Calu3 (cell line): ENCODE measurements around the gene SEZ6L. TPM values are rescaled to one million over a fixed set of nuclear protein-coding genes. Genes with fewer than 3 reads are reported as not detected.

Experiments
- BruUV-seq: library from RNA; stranded (reverse); fragments of 400-500 nt; replicated peaks from 2 replicates; lab custom pipeline; 2021; lab: Mats Ljungman, UMichigan
- CTCF ChIA-PET: fragments of 300-600 bp; sonication (Branson Sonifier 250); formaldehyde crosslinking; loops from one replicate; lab custom pipeline; 2022; ENCODE audit warnings: antibody characterized with exemption; lab: Charles Lee
- DNase-seq: peaks from one replicate; pipeline ENCODE4 v3.0.0; 2022
- H3K27ac Mint-ChIP-seq: one replicate; pipeline ENCODE4 v1.8.0; 2022; ENCODE audit warnings: mixed read lengths; ENCODE audit not compliant: unreplicated experiment
- H3K27me3 Mint-ChIP-seq: one replicate; pipeline ENCODE4 v1.8.0; 2022; ENCODE audit warnings: mixed read lengths; ENCODE audit not compliant: unreplicated experiment
- H3K36me3 Mint-ChIP-seq: one replicate; pipeline ENCODE4 v1.8.0; 2022; ENCODE audit warnings: mild to moderate bottlenecking, moderate library complexity, mixed read lengths; ENCODE audit not compliant: insufficient read depth, unreplicated experiment
- H3K4me1 Mint-ChIP-seq: one replicate; pipeline ENCODE4 v1.8.0; 2022; ENCODE audit warnings: mild to moderate bottlenecking, low read depth, mixed read lengths; ENCODE audit not compliant: unreplicated experiment
- H3K4me3 Mint-ChIP-seq: one replicate; pipeline ENCODE4 v1.8.0; 2022; ENCODE audit warnings: mild to moderate bottlenecking, low read depth, moderate library complexity, mixed read lengths; ENCODE audit not compliant: unreplicated experiment
- H3K9me3 Mint-ChIP-seq: one replicate; pipeline ENCODE4 v1.8.0; 2022; ENCODE audit warnings: low read depth, mixed read lengths; ENCODE audit not compliant: unreplicated experiment
- intact Hi-C: fragments of 100-400 bp; cut with micrococcal nuclease; formaldehyde crosslinking; loops from one replicate; pipeline ENCODE4 v1.10.0; 2022; ENCODE audit not compliant: unreplicated experiment
- total RNA-seq: library from RNA; stranded (reverse); gene quantifications from 2 replicates; pipeline ENCODE4 v1.2.3, GENCODE V29; 2022
- TF ChIP-seq, protein P1 (sequence below): fragments of 200-600 bp; IDR thresholded peaks from one replicate; pipeline ENCODE4 v1.8.0; 2022; ENCODE audit warnings: antibody characterized with exemption; ENCODE audit not compliant: unreplicated experiment

SEZ6L gene
- total RNA-seq, 1 experiment from 2014 or later = not detected

DNA sequence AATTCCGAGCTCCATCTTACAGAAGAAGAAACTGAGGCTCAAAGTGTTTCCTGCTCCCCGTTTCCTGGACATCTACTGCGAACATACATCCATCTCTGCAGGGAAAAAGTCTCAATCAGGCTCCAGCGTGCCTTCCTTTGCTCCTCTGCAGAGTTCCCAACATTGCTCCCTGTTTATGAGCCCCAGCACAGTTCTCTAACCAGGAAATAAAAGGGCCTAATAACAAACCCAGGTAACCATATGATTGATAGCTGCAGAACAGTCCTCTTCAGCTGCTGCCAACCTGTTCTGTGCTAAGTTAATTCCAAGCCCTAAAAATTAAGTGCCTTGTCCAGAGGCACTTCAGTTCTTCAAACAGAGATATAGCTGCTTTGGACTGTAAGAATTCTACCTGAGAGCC, 154.9 kb downstream of the SEZ6L start:
- CTCF ChIA-PET = interaction anchor here (0.6 kb wide), 1 partner anchor 366 kb away, joined by 6 read pairs; no protein-coding TSS in a partner anchor
- Mint-ChIP-seq H3K4me3 (no peak overlapping the region), H3K27ac (no peak overlapping the region), H3K4me1 (peaks cover 9% of the 10 kb centered on the region), H3K36me3 (no peaks in the 10 kb centered on the region), H3K27me3 (peaks cover 100% of the 10 kb centered on the region), H3K9me3 (no peaks in the 10 kb centered on the region)
- intact Hi-C loops = loop anchor here (10.0 kb wide), 1 partner anchor 239 kb away; no protein-coding TSS in a partner anchor
- DNase-seq = no peak
- BruUV-seq = no TSS peak
- TF ChIP-seq, protein P1, sequence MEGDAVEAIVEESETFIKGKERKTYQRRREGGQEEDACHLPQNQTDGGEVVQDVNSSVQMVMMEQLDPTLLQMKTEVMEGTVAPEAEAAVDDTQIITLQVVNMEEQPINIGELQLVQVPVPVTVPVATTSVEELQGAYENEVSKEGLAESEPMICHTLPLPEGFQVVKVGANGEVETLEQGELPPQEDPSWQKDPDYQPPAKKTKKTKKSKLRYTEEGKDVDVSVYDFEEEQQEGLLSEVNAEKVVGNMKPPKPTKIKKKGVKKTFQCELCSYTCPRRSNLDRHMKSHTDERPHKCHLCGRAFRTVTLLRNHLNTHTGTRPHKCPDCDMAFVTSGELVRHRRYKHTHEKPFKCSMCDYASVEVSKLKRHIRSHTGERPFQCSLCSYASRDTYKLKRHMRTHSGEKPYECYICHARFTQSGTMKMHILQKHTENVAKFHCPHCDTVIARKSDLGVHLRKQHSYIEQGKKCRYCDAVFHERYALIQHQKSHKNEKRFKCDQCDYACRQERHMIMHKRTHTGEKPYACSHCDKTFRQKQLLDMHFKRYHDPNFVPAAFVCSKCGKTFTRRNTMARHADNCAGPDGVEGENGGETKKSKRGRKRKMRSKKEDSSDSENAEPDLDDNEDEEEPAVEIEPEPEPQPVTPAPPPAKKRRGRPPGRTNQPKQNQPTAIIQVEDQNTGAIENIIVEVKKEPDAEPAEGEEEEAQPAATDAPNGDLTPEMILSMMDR = no peak

DNA sequence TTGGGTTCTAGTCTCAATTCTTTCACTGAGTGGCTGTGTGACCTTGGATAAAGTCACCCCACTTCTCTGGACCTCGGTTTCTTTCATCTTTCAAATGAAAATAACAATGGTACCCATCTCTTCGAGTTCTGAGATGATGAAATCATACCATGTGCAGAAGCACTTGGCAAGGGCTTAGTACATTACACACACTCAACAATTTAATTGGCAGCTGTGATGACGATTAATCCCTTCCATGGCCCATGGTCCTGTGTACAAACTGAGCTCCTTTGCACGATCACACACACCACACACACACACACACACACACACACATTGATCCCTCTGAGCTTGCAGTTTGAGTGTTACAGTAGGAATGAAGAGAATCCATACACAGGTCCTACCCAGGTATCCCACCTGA, 156.4 kb downstream of the SEZ6L start:
- no peak overlapping the region for H3K27ac Mint-ChIP-seq
- no peak overlapping the region for H3K4me3 Mint-ChIP-seq
- TF ChIP-seq, protein P1 = no peak
- no peak for DNase-seq
- CTCF ChIA-PET = no interaction called here
- BruUV-seq = no TSS peak
- no peaks in the 10 kb centered on the region for H3K9me3 Mint-ChIP-seq
- H3K4me1 Mint-ChIP-seq = peaks cover 9% of the 10 kb centered on the region
- intact Hi-C loops = loop anchor here (10.0 kb wide), 1 partner anchor 241 kb away; no protein-coding TSS in a partner anchor
- H3K36me3 Mint-ChIP-seq = no peaks in the 10 kb centered on the region
- H3K27me3 Mint-ChIP-seq = peaks cover 100% of the 10 kb centered on the region

- Mint-ChIP-seq H3K27me3 (peaks cover 94% of the 10 kb centered on the region), H3K4me1 (peaks cover 9% of the 10 kb centered on the region), H3K27ac (no peak overlapping the region), H3K9me3 (no peaks in the 10 kb centered on the region), H3K4me3 (no peak overlapping the region), H3K36me3 (no peaks in the 10 kb centered on the region)
- TF ChIP-seq, protein P1 = no peak
- BruUV-seq = no TSS peak
- DNase-seq = no peak
- CTCF ChIA-PET = no interaction called here
- intact Hi-C loops = loop anchor here (10.0 kb wide), 1 partner anchor 242 kb away; no protein-coding TSS in a partner anchor
These were observed 157.5 kb downstream of the SEZ6L start for GRCh38 chr22:26326803-26327202.

- TF ChIP-seq, protein P1 = no peak
- Mint-ChIP-seq H3K4me1 (peaks cover 9% of the 10 kb centered on the region), H3K27ac (no peak overlapping the region), H3K9me3 (no peaks in the 10 kb centered on the region), H3K4me3 (no peak overlapping the region), H3K27me3 (peaks cover 89% of the 10 kb centered on the region), H3K36me3 (no peaks in the 10 kb centered on the region)
- intact Hi-C loops = loop anchor here (10.0 kb wide), 1 partner anchor 243 kb away; no protein-coding TSS in a partner anchor
- no TSS peak for BruUV-seq
- CTCF ChIA-PET = no interaction called here
- no peak for DNase-seq
These were observed 158.0 kb downstream of the SEZ6L start for GRCh38 chr22:26327306-26327705.
